Measurements from ENCODE around the gene CAMTA1. TPM values are rescaled to one million over a fixed set of nuclear protein-coding genes. Genes with fewer than 3 reads are reported as not detected.

The CAMTA1 gene
- total RNA-seq, 1 donor, result 71.6 TPM

DNA sequence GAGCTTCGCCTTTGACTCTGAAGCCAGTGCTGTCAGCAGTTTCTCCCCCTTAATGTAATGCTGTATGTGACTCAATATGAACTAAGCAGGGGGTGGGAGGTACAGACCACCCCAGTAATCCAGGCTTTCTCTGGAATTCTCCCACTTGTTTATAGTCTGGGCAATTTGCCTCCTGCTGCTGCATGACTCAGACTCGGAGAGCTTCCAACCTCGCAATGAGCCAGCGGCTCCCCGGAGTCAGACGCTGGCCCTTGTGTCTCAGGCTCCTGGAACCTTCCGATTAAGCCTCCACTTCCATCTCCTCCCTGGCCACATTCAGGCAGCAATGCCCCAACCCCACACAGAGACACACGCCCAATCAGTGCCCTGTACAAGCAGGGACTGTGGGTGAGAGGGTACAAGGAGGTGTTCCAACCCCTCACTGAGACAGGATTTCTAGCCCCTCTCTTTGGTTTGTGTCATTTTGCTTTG lies 514.1 kb downstream of the CAMTA1 start:
- no peaks in the 10 kb centered on the region for H3K27me3 ChIP-seq (ENCODE audit: insufficient read depth, low read length)
- no peaks in the 10 kb centered on the region for H3K4me1 ChIP-seq (ENCODE audit: insufficient read depth, low read length)
- no peaks in the 10 kb centered on the region for H3K9me3 ChIP-seq (ENCODE audit: low read depth, low read length)
- H3K4me3 ChIP-seq (ENCODE audit: low read length), result no peak overlapping the region

DNA sequence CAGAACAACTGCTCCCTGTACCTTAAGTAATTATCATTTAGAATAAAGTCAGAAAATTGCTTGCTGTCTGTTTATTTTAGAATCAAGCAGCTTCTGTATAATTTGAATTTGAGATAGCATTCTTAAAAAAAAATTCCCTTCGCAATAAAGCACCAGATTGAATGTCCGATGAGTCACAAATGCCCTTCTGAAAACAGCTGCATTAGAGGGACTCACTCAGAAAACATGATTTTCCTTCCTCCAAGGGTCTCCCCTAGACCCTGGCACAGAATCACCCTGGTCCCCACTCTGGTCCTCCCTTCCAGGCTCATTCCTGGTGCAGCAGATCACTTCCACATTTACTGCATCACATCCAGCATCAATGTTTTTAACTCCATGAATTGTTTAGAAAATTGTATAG lies 514.7 kb downstream of the CAMTA1 start:
- no peaks in the 10 kb centered on the region for H3K9me3 ChIP-seq (ENCODE audit: low read depth, low read length)
- H3K4me3 ChIP-seq (ENCODE audit: low read length), result no peak overlapping the region
- H3K4me1 ChIP-seq (ENCODE audit: insufficient read depth, low read length), result no peaks in the 10 kb centered on the region
- H3K27me3 ChIP-seq (ENCODE audit: insufficient read depth, low read length), result no peaks in the 10 kb centered on the region

DNA sequence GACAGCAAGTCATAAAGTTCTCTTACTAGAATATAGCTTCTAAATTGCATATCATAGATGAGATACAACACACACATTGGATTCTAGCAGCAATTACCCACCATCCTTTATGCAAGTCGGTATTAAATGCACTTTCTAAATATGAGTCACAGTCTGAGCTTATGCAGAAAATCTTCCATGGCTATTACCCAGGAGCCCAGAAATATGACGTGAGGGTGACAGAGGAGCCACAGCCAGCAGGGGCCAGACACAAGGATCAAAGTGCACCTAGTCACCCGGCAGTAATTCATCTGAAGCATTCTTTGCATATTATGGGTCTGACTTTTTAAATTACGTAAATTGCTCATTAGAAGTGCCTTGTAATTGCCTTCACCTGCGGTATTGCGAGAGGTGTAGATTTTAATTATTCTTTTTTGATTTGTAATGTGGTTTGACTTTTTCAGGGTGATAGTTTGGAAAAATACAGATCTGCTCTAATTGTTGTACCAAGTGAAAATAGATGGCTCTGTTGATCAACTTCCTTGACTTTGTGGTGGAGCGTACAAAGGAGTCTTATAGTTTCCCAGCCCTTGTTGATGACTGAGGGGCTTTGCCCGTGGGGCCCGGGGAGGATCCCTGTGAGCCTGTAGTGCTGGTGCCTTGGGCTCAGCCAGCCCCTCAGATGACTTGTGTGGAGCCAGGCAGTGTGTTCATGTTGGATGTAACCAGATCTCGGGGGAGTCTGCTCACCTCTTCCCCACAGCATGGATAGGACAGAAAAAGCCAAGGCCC lies 515.8 kb downstream of the CAMTA1 start:
- peaks cover 3% of the 10 kb centered on the region for H3K27me3 ChIP-seq (ENCODE audit: insufficient read depth, low read length)

GRCh38 chr1:7301664-7301981 lies 516.4 kb downstream of the CAMTA1 start:
- no peak overlapping the region for H3K4me3 ChIP-seq (ENCODE audit: low read length)
- H3K4me1 ChIP-seq (ENCODE audit: insufficient read depth, low read length), result no peaks in the 10 kb centered on the region
- peaks cover 3% of the 10 kb centered on the region for H3K27me3 ChIP-seq (ENCODE audit: insufficient read depth, low read length)
- no peaks in the 10 kb centered on the region for H3K9me3 ChIP-seq (ENCODE audit: low read depth, low read length)

More for the DNA sequence above, 515.8 kb downstream of the CAMTA1 start:
- H3K9me3 ChIP-seq (ENCODE audit: low read depth, low read length), result no peaks in the 10 kb centered on the region
- H3K4me1 ChIP-seq (ENCODE audit: insufficient read depth, low read length), result no peaks in the 10 kb centered on the region
- no peak overlapping the region for H3K4me3 ChIP-seq (ENCODE audit: low read length)

DNA sequence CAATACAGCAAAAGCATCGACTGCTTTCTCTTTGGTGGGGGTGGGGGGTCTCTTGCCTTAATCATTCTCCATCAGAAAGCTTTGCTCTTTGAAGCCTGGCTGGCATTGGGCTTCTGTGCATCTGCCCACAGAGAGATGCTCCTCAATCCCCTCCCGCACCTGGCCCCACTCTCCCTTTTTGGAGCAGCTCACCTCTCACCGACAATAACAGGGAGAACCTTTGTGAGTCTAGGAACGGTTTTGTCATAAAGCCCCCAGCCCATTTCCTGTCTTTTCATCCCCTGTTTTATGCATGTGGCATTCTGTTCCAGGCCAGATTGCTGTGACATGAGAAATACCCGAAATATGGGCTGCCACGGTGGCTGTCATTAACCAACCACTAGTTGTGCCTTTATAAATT lies 516.9 kb downstream of the CAMTA1 start:
- Histone ChIP-seq H3K4me1 (ENCODE audit: insufficient read depth, low read length) (no peaks in the 10 kb centered on the region), H3K4me3 (ENCODE audit: low read length) (no peak overlapping the region)

GRCh38 chr1:7302873-7303272 lies 517.6 kb downstream of the CAMTA1 start:
- peaks cover 3% of the 10 kb centered on the region for H3K27me3 ChIP-seq (ENCODE audit: insufficient read depth, low read length)

More for the DNA sequence above, 516.9 kb downstream of the CAMTA1 start:
- peaks cover 3% of the 10 kb centered on the region for H3K27me3 ChIP-seq (ENCODE audit: insufficient read depth, low read length)
- peaks cover 2% of the 10 kb centered on the region for H3K9me3 ChIP-seq (ENCODE audit: low read depth, low read length)

GRCh38 chr1:7303554-7304317 lies 518.5 kb downstream of the CAMTA1 start:
- Histone ChIP-seq H3K9me3 (ENCODE audit: low read depth, low read length) (peaks cover 8% of the 10 kb centered on the region), H3K4me3 (ENCODE audit: low read length) (no peak overlapping the region)

More at GRCh38 chr1:7302873-7303272, 517.6 kb downstream of the CAMTA1 start:
- Histone ChIP-seq H3K4me1 (ENCODE audit: insufficient read depth, low read length) (no peaks in the 10 kb centered on the region), H3K9me3 (ENCODE audit: low read depth, low read length) (peaks cover 8% of the 10 kb centered on the region), H3K4me3 (ENCODE audit: low read length) (no peak overlapping the region)

GRCh38 chr1:7313081-7313546 lies 527.9 kb downstream of the CAMTA1 start:
- Histone ChIP-seq H3K9me3 (ENCODE audit: low read depth, low read length) (no peaks in the 10 kb centered on the region), H3K27me3 (ENCODE audit: insufficient read depth, low read length) (no peaks in the 10 kb centered on the region), H3K4me3 (ENCODE audit: low read length) (no peak overlapping the region), H3K4me1 (ENCODE audit: insufficient read depth, low read length) (no peaks in the 10 kb centered on the region)

More at GRCh38 chr1:7303554-7304317, 518.5 kb downstream of the CAMTA1 start:
- Histone ChIP-seq H3K4me1 (ENCODE audit: insufficient read depth, low read length) (no peaks in the 10 kb centered on the region), H3K27me3 (ENCODE audit: insufficient read depth, low read length) (peaks cover 3% of the 10 kb centered on the region)

DNA sequence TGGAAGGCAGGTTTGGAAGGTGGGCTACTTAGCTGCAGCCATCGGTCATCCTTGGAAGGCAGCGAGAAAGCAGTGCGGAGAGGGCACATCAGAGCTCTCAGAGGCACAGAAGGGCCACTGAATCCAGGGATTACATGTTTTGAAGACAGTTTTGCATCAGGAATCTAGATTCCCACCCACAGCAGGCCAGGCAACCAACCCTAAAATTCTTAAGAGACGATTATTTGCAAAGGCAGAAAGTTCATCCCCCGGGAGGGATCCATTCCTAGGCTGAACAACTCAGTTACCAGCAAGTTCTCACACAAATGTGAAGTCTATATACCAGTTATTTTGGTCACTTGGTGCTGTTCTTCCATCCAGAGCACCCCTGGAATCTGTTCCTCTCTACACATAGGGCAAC lies 528.6 kb downstream of the CAMTA1 start:
- Histone ChIP-seq H3K4me1 (ENCODE audit: insufficient read depth, low read length) (no peaks in the 10 kb centered on the region), H3K27me3 (ENCODE audit: insufficient read depth, low read length) (no peaks in the 10 kb centered on the region), H3K4me3 (ENCODE audit: low read length) (no peak overlapping the region), H3K9me3 (ENCODE audit: low read depth, low read length) (no peaks in the 10 kb centered on the region)

DNA sequence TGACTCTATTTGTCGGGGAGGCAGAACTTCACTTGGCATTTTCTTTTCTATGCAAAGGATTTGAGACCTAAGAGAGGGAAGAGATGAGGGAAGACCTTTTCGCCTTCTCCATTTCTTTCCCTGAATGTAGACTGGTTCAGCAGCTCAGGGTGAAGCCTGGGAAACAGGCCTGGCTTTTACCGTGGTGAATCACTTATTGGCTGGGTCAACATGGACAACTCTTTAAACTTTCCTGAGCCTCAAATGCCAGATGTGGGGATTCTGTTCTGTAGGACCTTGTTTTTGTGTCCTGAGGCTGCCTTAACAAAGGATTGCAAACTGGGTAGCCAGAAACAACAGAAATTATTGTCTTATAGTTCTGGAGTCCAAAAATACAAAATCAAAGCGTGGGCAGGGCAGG lies 530.1 kb downstream of the CAMTA1 start:
- no peak overlapping the region for H3K4me3 ChIP-seq (ENCODE audit: low read length)
- no peaks in the 10 kb centered on the region for H3K27me3 ChIP-seq (ENCODE audit: insufficient read depth, low read length)
- no peaks in the 10 kb centered on the region for H3K4me1 ChIP-seq (ENCODE audit: insufficient read depth, low read length)
- no peaks in the 10 kb centered on the region for H3K9me3 ChIP-seq (ENCODE audit: low read depth, low read length)

GRCh38 chr1:7315946-7316345 lies 530.7 kb downstream of the CAMTA1 start:
- Histone ChIP-seq H3K4me1 (ENCODE audit: insufficient read depth, low read length) (no peaks in the 10 kb centered on the region), H3K9me3 (ENCODE audit: low read depth, low read length) (no peaks in the 10 kb centered on the region), H3K27me3 (ENCODE audit: insufficient read depth, low read length) (no peaks in the 10 kb centered on the region), H3K4me3 (ENCODE audit: low read length) (no peak overlapping the region)

DNA sequence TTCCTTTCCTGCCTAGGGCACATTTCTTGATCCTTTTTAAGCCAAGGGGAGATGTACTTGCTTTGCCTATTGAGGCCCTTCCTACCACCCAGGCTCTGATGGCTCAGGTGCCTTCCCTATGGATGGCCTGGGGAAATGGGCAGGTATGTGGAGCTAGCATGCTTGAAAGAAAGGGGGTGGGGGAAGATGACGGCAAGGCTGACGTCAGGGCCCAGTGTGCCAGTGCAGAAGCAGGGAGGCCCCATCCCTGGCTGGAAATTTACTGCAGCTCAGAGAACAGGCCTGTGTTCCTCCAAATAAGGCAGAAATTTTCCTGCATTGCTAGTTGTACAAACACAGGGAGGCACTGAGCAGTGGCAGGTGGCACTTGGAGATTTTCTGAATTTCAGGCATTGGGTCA lies 532.6 kb downstream of the CAMTA1 start:
- H3K4me1 ChIP-seq (ENCODE audit: insufficient read depth, low read length), result no peaks in the 10 kb centered on the region
- no peaks in the 10 kb centered on the region for H3K27me3 ChIP-seq (ENCODE audit: insufficient read depth, low read length)
- H3K4me3 ChIP-seq (ENCODE audit: low read length), result no peak overlapping the region

GRCh38 chr1:7319196-7319595 lies 533.9 kb downstream of the CAMTA1 start:
- H3K9me3 ChIP-seq (ENCODE audit: low read depth, low read length), result no peaks in the 10 kb centered on the region
- no peaks in the 10 kb centered on the region for H3K27me3 ChIP-seq (ENCODE audit: insufficient read depth, low read length)
- no peak overlapping the region for H3K4me3 ChIP-seq (ENCODE audit: low read length)
- H3K4me1 ChIP-seq (ENCODE audit: insufficient read depth, low read length), result no peaks in the 10 kb centered on the region

More for the DNA sequence above, 532.6 kb downstream of the CAMTA1 start:
- H3K9me3 ChIP-seq (ENCODE audit: low read depth, low read length), result no peaks in the 10 kb centered on the region

DNA sequence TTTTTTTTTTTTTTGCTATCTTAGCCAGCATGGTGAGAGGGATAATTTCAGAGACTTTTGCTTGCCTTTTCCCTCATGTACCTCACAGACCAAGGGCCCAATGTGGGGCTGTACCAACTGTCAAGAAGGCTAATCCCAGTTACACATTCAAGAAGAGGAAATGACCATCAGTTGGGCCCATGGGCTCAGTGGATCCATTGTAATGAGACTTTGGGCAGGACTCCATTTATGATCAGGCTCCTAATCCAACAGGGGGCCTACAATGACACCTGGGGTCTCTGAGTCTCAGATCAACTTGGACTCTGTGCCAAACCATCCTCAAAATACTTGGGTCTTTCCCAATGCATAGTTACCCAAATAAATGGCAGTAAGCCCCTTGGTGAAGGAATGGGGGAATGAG lies 535.4 kb downstream of the CAMTA1 start:
- H3K27me3 ChIP-seq (ENCODE audit: insufficient read depth, low read length), result no peaks in the 10 kb centered on the region

GRCh38 chr1:7322283-7322785 lies 537.1 kb downstream of the CAMTA1 start:
- no peaks in the 10 kb centered on the region for H3K9me3 ChIP-seq (ENCODE audit: low read depth, low read length)
- H3K4me3 ChIP-seq (ENCODE audit: low read length), result no peak overlapping the region
- H3K27me3 ChIP-seq (ENCODE audit: insufficient read depth, low read length), result no peaks in the 10 kb centered on the region
- H3K4me1 ChIP-seq (ENCODE audit: insufficient read depth, low read length), result no peaks in the 10 kb centered on the region

More for the DNA sequence above, 535.4 kb downstream of the CAMTA1 start:
- Histone ChIP-seq H3K4me3 (ENCODE audit: low read length) (no peak overlapping the region), H3K4me1 (ENCODE audit: insufficient read depth, low read length) (no peaks in the 10 kb centered on the region), H3K9me3 (ENCODE audit: low read depth, low read length) (no peaks in the 10 kb centered on the region)
